GM12874 (cell line): ENCODE data around the gene MYLK3.

Source experiments
- TF ChIP-seq, protein P1 (sequence below): IDR thresholded peaks from 2 replicates; pipeline ENCODE4 v1.5.1; 2011; ENCODE audit warnings: low read depth, mild to moderate bottlenecking, control low read depth, low read length, moderate library complexity; ENCODE audit not compliant: insufficient read depth

MYLK3 gene

GRCh38 chr16:46730801-46731690, 17.1 kb downstream of the MYLK3 start:
- TF ChIP-seq, protein P1, sequence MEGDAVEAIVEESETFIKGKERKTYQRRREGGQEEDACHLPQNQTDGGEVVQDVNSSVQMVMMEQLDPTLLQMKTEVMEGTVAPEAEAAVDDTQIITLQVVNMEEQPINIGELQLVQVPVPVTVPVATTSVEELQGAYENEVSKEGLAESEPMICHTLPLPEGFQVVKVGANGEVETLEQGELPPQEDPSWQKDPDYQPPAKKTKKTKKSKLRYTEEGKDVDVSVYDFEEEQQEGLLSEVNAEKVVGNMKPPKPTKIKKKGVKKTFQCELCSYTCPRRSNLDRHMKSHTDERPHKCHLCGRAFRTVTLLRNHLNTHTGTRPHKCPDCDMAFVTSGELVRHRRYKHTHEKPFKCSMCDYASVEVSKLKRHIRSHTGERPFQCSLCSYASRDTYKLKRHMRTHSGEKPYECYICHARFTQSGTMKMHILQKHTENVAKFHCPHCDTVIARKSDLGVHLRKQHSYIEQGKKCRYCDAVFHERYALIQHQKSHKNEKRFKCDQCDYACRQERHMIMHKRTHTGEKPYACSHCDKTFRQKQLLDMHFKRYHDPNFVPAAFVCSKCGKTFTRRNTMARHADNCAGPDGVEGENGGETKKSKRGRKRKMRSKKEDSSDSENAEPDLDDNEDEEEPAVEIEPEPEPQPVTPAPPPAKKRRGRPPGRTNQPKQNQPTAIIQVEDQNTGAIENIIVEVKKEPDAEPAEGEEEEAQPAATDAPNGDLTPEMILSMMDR: no peak

DNA sequence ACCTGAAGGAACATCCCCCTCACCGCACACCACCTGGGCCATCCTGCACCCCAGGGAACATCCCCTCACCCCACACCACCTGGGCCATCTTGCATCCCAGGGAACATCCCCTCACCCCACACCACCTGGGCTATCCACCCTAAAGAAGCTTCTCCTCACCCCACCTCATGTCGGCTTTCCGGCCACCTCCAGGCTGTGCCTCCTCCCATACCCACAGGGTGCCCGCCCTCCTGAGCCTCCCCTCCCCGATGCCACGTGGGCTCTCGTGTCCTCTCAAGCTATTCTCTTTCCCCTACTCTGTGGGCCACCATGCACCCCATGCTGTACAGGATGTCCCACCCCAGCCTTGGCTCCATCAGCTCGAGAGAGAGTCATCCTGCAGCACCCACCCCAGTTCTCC, 18.0 kb downstream of the MYLK3 start:
- TF ChIP-seq, protein P1: no peak

- TF ChIP-seq, protein P1: no peak
These were observed 18.7 kb downstream of the MYLK3 start for GRCh38 chr16:46729326-46729995.

DNA sequence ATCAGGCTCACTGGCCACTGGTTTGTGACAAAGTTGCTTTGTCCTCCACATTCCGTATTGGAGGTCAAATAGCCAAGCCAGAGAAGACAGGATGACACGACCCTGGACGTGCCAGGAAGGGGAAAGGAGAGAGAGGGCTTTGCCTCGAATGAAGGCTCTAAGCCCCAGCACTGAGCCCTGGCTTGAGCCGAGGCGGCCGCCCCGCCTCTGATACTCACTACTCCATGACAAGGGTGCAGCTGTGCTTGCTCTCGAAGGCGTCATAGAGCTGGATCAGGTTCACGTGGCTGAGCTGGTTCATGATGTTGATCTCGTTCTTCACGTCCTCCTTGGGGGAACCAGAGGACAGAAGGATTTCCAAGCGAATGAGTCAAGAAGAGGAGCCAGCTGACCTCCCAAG, 19.3 kb downstream of the MYLK3 start:
- TF ChIP-seq, protein P1: no peak

DNA sequence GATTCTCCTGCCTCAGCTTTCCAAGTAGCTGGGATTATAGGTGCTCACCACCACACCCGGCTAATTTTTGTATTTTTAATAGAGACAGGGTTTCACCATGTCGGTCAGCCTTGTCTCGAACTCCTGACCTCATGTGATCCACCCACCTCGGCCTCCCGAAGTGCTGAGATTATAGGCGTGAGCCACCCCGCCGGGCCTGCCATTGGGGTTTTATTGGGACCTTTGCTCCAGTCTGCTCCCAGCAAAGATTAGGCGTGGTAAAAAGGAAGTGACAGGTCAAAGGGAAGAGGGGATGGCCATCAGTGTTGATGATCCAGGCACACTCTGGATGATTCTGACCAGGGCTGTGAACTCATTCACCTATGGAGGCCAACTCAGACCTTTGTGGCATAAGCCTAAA, 20.5 kb downstream of the MYLK3 start:
- TF ChIP-seq, protein P1: no peak

DNA sequence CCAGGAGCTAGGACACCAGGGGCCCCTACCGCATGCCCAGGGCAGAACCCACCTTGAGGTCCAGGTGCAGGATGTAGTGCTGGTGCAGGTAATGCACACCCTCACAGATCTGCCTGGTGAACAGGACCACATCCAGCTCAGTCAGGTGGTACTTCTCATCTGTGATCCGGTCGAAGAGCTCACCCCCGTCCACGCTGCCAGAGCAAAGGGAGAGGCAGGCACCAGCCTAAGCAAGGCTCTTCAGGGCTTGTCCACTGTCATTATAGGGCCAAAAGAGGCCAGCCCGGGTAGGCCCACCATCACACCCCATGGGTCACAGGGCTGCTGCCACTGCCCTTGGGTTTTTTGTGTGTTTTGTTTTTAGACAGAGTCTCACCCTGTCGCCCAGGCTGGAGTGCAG, 21.0 kb downstream of the MYLK3 start:
- TF ChIP-seq, protein P1: no peak

DNA sequence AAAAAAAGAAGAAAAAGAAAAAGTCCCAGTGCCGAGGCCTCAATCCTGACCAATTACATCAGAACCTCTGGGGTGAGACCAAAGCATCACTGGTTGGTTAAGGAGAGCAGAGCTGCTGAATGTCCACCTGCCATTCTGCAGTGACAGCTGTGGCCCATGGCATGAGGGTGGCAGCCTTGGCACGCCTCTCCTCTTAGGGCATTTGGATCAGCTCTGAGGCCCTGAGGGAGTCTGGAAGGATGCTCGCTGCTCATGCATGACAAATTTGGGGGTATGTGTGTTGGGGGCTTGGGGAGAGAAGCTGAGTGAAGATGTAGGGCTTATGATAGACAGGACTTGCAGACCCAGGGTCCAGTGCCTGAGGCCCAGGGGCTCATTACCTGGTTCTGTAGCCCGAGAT, 26.3 kb downstream of the MYLK3 start:
- TF ChIP-seq, protein P1: no peak
